HepG2 (cell line): ENCODE results near the gene P2RX3. TPM values are rescaled to one million over a fixed set of nuclear protein-coding genes. Genes with fewer than 3 reads are reported as not detected.

Experiments used
- ATAC-seq: fragments of 200-7000 bp; cut with Tn5 transposase; 3 replicates; pipeline ENCODE4 v1.9.1; 2020; ENCODE audit warnings: mild to moderate bottlenecking, moderate library complexity
- BruUV-seq: library from RNA; stranded (reverse); fragments of 400-500 nt; replicated peaks from 2 replicates; lab custom pipeline; 2021; lab: Mats Ljungman, UMichigan
- CTCF ChIA-PET: fragments of 300-600 bp; formaldehyde crosslinking; extraction: SDS; loops from one replicate; lab custom pipeline; 2021; ENCODE audit warnings: low total read pairs, inconsistent platforms, low intra/inter-chr PET ratio; lab: Yijun Ruan, JAX
- POLR2A ChIA-PET: fragments of 350-600 bp; sonication (Branson Sonifier 250); formaldehyde crosslinking; loops from one replicate; lab custom pipeline; 2020; ENCODE audit warnings: antibody characterized with exemption, inconsistent platforms; lab: Yijun Ruan, JAX
- DNase-seq: peaks from one replicate; pipeline ENCODE4 v3.0.0-alpha.2; 2015; ENCODE audit warnings: low spot score
- FAIRE-seq: peaks from 3 replicates; lab custom pipeline; 2011; peaks lifted over from hg19 to GRCh38; lab: Jason Lieb, UNC
- H2AFZ ChIP-seq: one replicate; pipeline ENCODE4 v1.6.1; 2011; ENCODE audit warnings: low read length, inconsistent platforms
- H3K27ac ChIP-seq: fragments of 300-600 bp; 3 replicates; pipeline ENCODE4 v1.8.0; 2011; ENCODE audit warnings: mixed run types, mild to moderate bottlenecking, mixed read lengths, low read length, inconsistent platforms; ENCODE audit not compliant: insufficient read depth; ENCODE audit errors: extremely low read length
- H3K27me3 ChIP-seq, 2 experiments: fragments of 200-600 bp in 1 of 2; 2 replicates in 1 of 2; 3 replicates in 1 of 2; pipeline versions ENCODE4 v1.6.0 to v1.8.0; 2011; ENCODE audit warnings: low read length in 2 of 2, mild to moderate bottlenecking in 2 of 2, moderate library complexity in 2 of 2, inconsistent platforms in 1 of 2; ENCODE audit not compliant: insufficient read depth in 2 of 2, control insufficient read depth in 1 of 2
- H3K36me3 ChIP-seq, 2 experiments: fragments of 200-600 bp in 1 of 2; replicated peaks in 1 of 2; 2 replicates in 1 of 2; 3 replicates in 1 of 2; pipeline versions ENCODE4 v1.5.1 to v1.8.0; 2011; ENCODE audit warnings: low read length in 2 of 2, inconsistent platforms in 1 of 2; ENCODE audit not compliant: insufficient read depth in 2 of 2, control insufficient read depth in 1 of 2
- H3K4me1 ChIP-seq: 2 replicates; pipeline ENCODE4 v1.5.1; 2012; ENCODE audit warnings: low read length, inconsistent platforms; ENCODE audit not compliant: insufficient read depth
- H3K4me2 ChIP-seq: 2 replicates; pipeline ENCODE4 v1.6.0; 2011; ENCODE audit warnings: low read depth, low read length, inconsistent platforms
- H3K4me3 ChIP-seq, 3 experiments: fragments of 200-600 bp in 1 of 3; sonication (generic), shearing (Covaris generic) in 1 of 3; replicated peaks in 1 of 3; 2 replicates each; pipeline ENCODE4 v1.5.1; 2011 to 2016; ENCODE audit warnings: low read length in 3 of 3, inconsistent platforms in 2 of 3, low read depth in 2 of 3, mild to moderate bottlenecking in 2 of 3, control low read depth in 1 of 3, mixed read lengths in 1 of 3; ENCODE audit not compliant: insufficient read depth in 1 of 3
- H3K79me2 ChIP-seq: one replicate; pipeline ENCODE4 v1.6.1; 2011; ENCODE audit warnings: low read length, inconsistent platforms; ENCODE audit not compliant: insufficient read depth
- H3K9ac ChIP-seq: 2 replicates; pipeline ENCODE4 v1.6.0; 2011; ENCODE audit warnings: mild to moderate bottlenecking, low read depth, low read length, inconsistent platforms; ENCODE audit not compliant: insufficient read depth
- H3K9me3 ChIP-seq: 2 replicates; pipeline ENCODE4 v1.5.1; 2012; ENCODE audit warnings: mild to moderate bottlenecking, low read length
- H4K20me1 ChIP-seq: 2 replicates; pipeline ENCODE4 v1.6.0; 2011; ENCODE audit warnings: inconsistent platforms, mild to moderate bottlenecking, low read length, moderate library complexity; ENCODE audit not compliant: insufficient read depth
- ARHGAP35 ChIP-seq: sonication (generic); formaldehyde crosslinking; IDR thresholded peaks from 2 replicates; pipeline ENCODE4 v1.9.0; 2022; ENCODE audit warnings: mild to moderate bottlenecking, inconsistent platforms, moderate library complexity, missing genetic modification reagents, borderline replicate concordance
- CBX2 ChIP-seq, 2 experiments: fragments of 200-600 bp in 1 of 2; sonication (generic); formaldehyde crosslinking in 1 of 2; IDR thresholded peaks; 2 replicates each; pipeline versions ENCODE4 v1.7.0 to v1.8.1; 2018 to 2022; ENCODE audit warnings: low read depth in 2 of 2, low read length in 1 of 2, mild to moderate bottlenecking in 1 of 2, missing genetic modification reagents in 1 of 2
- DNMT3B ChIP-seq: conservative IDR thresholded peaks from 2 replicates; pipeline ENCODE4 v1.6.1; 2016; ENCODE audit warnings: missing biosample characterization, control low read depth
- EP300 ChIP-seq, 3 experiments: sonication (generic) in 1 of 3; formaldehyde crosslinking in 1 of 3; IDR thresholded peaks; 2 replicates each; pipeline versions ENCODE4 v1.5.1 to v1.6.1; 2011 to 2020; ENCODE audit warnings: low read depth in 2 of 3, low read length in 2 of 3, borderline replicate concordance in 1 of 3, improper control_type of control experiment in 1 of 3, mild to moderate bottlenecking in 1 of 3, missing genetic modification reagents in 1 of 3, moderate library complexity in 1 of 3
- FOSL2 ChIP-seq: sonication (generic); formaldehyde crosslinking; IDR thresholded peaks from 2 replicates; pipeline ENCODE4 v1.4.0; 2020; ENCODE audit warnings: missing genetic modification reagents
- JDP2 ChIP-seq: sonication (generic); formaldehyde crosslinking; IDR thresholded peaks from 2 replicates; pipeline ENCODE4 v1.8.1; 2022; ENCODE audit warnings: missing genetic modification reagents, borderline replicate concordance
- MEIS1 ChIP-seq: sonication (generic); formaldehyde crosslinking; IDR thresholded peaks from 2 replicates; pipeline ENCODE4 v1.9.0; 2021; ENCODE audit warnings: mild to moderate bottlenecking, missing genetic modification reagents, moderate library complexity, borderline replicate concordance
- NFATC3 ChIP-seq: sonication (generic); formaldehyde crosslinking; IDR thresholded peaks from 2 replicates; pipeline ENCODE4 v1.5.1; 2020; ENCODE audit warnings: mild to moderate bottlenecking, missing genetic modification reagents
- NR1H2 ChIP-seq: sonication (generic); formaldehyde crosslinking; IDR thresholded peaks from 2 replicates; pipeline ENCODE4 v1.8.1; 2022; ENCODE audit warnings: low read depth, missing genetic modification reagents, borderline replicate concordance
- PHF20 ChIP-seq: sonication (generic); formaldehyde crosslinking; IDR thresholded peaks from 2 replicates; pipeline ENCODE4 v1.5.0; 2020; ENCODE audit warnings: mild to moderate bottlenecking, missing genetic modification reagents
- RBAK ChIP-seq: sonication (generic); formaldehyde crosslinking; IDR thresholded peaks from 2 replicates; pipeline ENCODE4 v1.5.1; 2020; ENCODE audit warnings: mild to moderate bottlenecking, missing genetic modification reagents
- REPIN1 ChIP-seq: sonication (generic); formaldehyde crosslinking; IDR thresholded peaks from 2 replicates; pipeline ENCODE4 v1.8.0; 2022; ENCODE audit warnings: missing genetic modification reagents, low read depth, mild to moderate bottlenecking, borderline replicate concordance
- SNRNP70 ChIP-seq: fragments of 200-400 bp; formaldehyde crosslinking; IDR thresholded peaks from 2 replicates; pipeline ENCODE4 v1.6.1; 2017; ENCODE audit warnings: mild to moderate bottlenecking, low read depth, low read length, moderate library complexity
- XRCC5 ChIP-seq: fragments of 200-400 bp; formaldehyde crosslinking; optimal IDR thresholded peaks from 2 replicates; pipeline ENCODE3; 2017; ENCODE audit warnings: mild to moderate bottlenecking, low read length
- ZNF20 ChIP-seq: sonication (generic); formaldehyde crosslinking; IDR thresholded peaks from 2 replicates; pipeline ENCODE4 v1.4.0; 2020; ENCODE audit warnings: mild to moderate bottlenecking, moderate library complexity, missing genetic modification reagents
- ZNF275 ChIP-seq: sonication (generic); formaldehyde crosslinking; IDR thresholded peaks from 2 replicates; pipeline ENCODE4 v1.8.0; 2022; ENCODE audit warnings: missing genetic modification reagents, mild to moderate bottlenecking, inconsistent platforms, borderline replicate concordance
- ZNF3 ChIP-seq: IDR thresholded peaks from 2 replicates; pipeline ENCODE4 v1.7.0; 2017; ENCODE audit warnings: inconsistent platforms
- ZNF816 ChIP-seq: sonication (generic); formaldehyde crosslinking; IDR thresholded peaks from 2 replicates; pipeline ENCODE4 v1.8.0; 2022; ENCODE audit warnings: missing genetic modification reagents, mild to moderate bottlenecking, borderline replicate concordance
- ZNF878 ChIP-seq: sonication (generic); formaldehyde crosslinking; IDR thresholded peaks from 2 replicates; pipeline ENCODE4 v1.8.1; 2023; ENCODE audit warnings: mild to moderate bottlenecking, missing genetic modification reagents, moderate library complexity
- WGBS: methylation state at CpG from one replicate; pipeline ENCODE4 v1.1.6; 2017; ENCODE audit warnings: low lambda C conversion rate; 5-methylcytosine and 5-hydroxymethylcytosine counted together
- in situ Hi-C: cut with HindIII; loops from 2 replicates; pipeline ENCODE4 v1.10.0; 2017; ENCODE audit warnings: low pct_unique_long_range_greater_than_20kb; ENCODE audit not compliant: extremely low pct_ligation_motif_present
- intact Hi-C: fragments of 100-400 bp; cut with micrococcal nuclease; formaldehyde crosslinking; loops from one replicate; pipeline ENCODE4 v1.10.0; 2022; ENCODE audit not compliant: unreplicated experiment
- polyA plus RNA-seq, 8 experiments: library from polyadenylated mRNA; depleted of rRNA in 3 of 8; stranded (reverse) in 7 of 8; unstranded in 1 of 8; fragments of >200 nt; fragmentation: Illumina TruSeq in 4 of 8; extraction: Trizol in 4 of 8; gene quantifications; 2 replicates each; pipeline versions ENCODE4 v1.2.1 to v1.2.3, GENCODE V29; 2011 to 2016; ENCODE audit warnings: low read depth in 4 of 8, missing spikeins in 1 of 8, mixed read lengths in 1 of 8; ENCODE audit not compliant: insufficient read depth in 1 of 8
- total RNA-seq, 5 experiments: library from RNA; depleted of rRNA; stranded (reverse); fragments of >200 nt; fragmentation: Illumina TruSeq; extraction: Trizol; gene quantifications; 2 replicates each; pipeline ENCODE4 v1.2.3, GENCODE V29; 2016; ENCODE audit warnings: low read depth in 1 of 5
- TF ChIP-seq, protein P1 (sequence below): sonication (generic); formaldehyde crosslinking; IDR thresholded peaks from 2 replicates; pipeline ENCODE4 v1.5.0; 2020; ENCODE audit warnings: missing genetic modification reagents, mild to moderate bottlenecking, borderline replicate concordance

Gene P2RX3
- total and polyA plus RNA-seq, 2 of the 13 experiments (the other 11 are each of a cell fraction or from before 2014, with no cell fraction given): 0.08 TPM; not detected in 1

DNA sequence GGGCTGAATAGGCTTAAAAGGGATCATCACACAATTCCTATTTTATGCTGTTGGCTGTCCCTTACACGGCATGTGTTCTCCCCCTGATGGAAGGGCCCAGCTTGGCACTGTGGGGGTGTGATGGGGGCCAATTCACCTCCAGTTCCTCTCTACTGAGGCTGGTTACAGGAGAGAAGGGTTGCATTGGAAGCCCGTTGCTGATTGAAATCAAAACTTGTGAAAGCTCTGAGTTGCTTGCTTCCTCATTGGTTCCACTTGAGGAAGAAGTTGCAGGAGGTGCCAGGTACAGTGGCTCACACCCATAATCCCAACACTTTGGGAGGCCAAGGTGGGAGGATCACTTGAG lies 65.6 kb downstream of the P2RX3 start:
- 0% methylated on average over 1 of the region's 2 CpGs for WGBS
- no peak for DNase-seq
- ChIA-PET POLR2A (no interaction called here), CTCF (no interaction called here)
- no peaks in the 10 kb centered on the region for H3K36me3 ChIP-seq
- H3K27me3 ChIP-seq: peaks cover 0 to 6% of the 10 kb centered on the region in 2 experiments; a peak in 2 of 5 replicates
- no TSS peak for BruUV-seq
- no peak overlapping the region for H3K27ac ChIP-seq
- FAIRE-seq: no peak
- no peak overlapping the region for H2AFZ ChIP-seq
- no peak overlapping the region for H3K4me2 ChIP-seq
- intact Hi-C loops: no loop called here
- TF ChIP-seq JDP2 (CRISPR knock-in tag) (no peak), ZNF3 (CRISPR knock-in tag) (no peak), ZNF275 (CRISPR knock-in tag) (no peak), SNRNP70 (no peak), PHF20 (CRISPR knock-in tag) (no peak), EP300 (IDR thresholded peaks at IDR 0.05; ENCODE audit: low read depth in 2 of 2, low read length in 2 of 2) (no peak), EP300 (CRISPR knock-in tag; IDR thresholded peaks at IDR 0.05; ENCODE audit: borderline replicate concordance) (no peak), ZNF878 (CRISPR knock-in tag) (no peak), DNMT3B (no peak), MEIS1 (CRISPR knock-in tag) (no peak), CBX2 (IDR thresholded peaks at IDR 0.05; ENCODE audit: low read depth, low read length) (no peak), CBX2 (CRISPR knock-in tag; IDR thresholded peaks at IDR 0.05; ENCODE audit: low read depth) (no peak), RBAK (CRISPR knock-in tag) (no peak), FOSL2 (CRISPR knock-in tag) (no peak), ARHGAP35 (CRISPR knock-in tag) (no peak), NFATC3 (CRISPR knock-in tag) (no peak), ZNF816 (CRISPR knock-in tag) (no peak), ZNF20 (CRISPR knock-in tag) (no peak), XRCC5 (no peak), NR1H2 (CRISPR knock-in tag) (no peak), REPIN1 (CRISPR knock-in tag) (no peak)
- TF ChIP-seq, protein P1, sequence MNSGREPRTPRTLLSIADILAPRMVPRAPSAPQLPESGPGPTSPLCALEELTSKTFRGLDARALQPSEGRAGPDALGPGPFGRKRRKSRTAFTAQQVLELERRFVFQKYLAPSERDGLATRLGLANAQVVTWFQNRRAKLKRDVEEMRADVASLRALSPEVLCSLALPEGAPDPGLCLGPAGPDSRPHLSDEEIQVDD: no peak
- no peaks in the 10 kb centered on the region for H3K9me3 ChIP-seq
- H3K9ac ChIP-seq: no peak overlapping the region
- ATAC-seq: no peak
- H4K20me1 ChIP-seq: no peaks in the 10 kb centered on the region
- peaks cover 24% of the 10 kb centered on the region for H3K4me1 ChIP-seq
- no peak overlapping the region for H3K4me3 ChIP-seq
- in situ Hi-C loops: no loop called here
- H3K79me2 ChIP-seq: no peaks in the 10 kb centered on the region
